Bronchial epithelial cell (primary cell): Measurements from ENCODE around the gene CRNN. TPM values are rescaled to one million over a fixed set of nuclear protein-coding genes. Genes with fewer than 3 reads are reported as not detected.
A peak's percentile ranks its signal among the peaks of the same experiment; 100 is the strongest.

Experiments used
- DNase-seq: peaks from one replicate; pipeline ENCODE4 v3.0.0-alpha.2; 2010; ENCODE audit warnings: low read depth
- FAIRE-seq: peaks from 2 replicates; lab custom pipeline; 2011; peaks lifted over from hg19 to GRCh38; lab: Jason Lieb, UNC
- H3K27me3 ChIP-seq: 2 replicates; pipeline ENCODE4 v1.5.1; 2011; ENCODE audit warnings: low read length; ENCODE audit not compliant: control insufficient read depth, insufficient read depth
- H3K36me3 ChIP-seq: 2 replicates; pipeline ENCODE4 v1.5.1; 2011; ENCODE audit warnings: low read length; ENCODE audit not compliant: control insufficient read depth, insufficient read depth
- H3K4me3 ChIP-seq: 2 replicates; pipeline ENCODE4 v1.5.1; 2011; ENCODE audit warnings: mild to moderate bottlenecking, low read depth, low read length, control low read depth
- total RNA-seq: library from RNA; depleted of rRNA; stranded (reverse); fragments of >200 nt; gene quantifications from 2 replicates; pipeline ENCODE4 v1.2.1, GENCODE V29; 2014
- TF ChIP-seq, protein P1 (sequence below): IDR thresholded peaks from 2 replicates; pipeline ENCODE4 v1.5.1; 2011; ENCODE audit warnings: mild to moderate bottlenecking, moderate library complexity, low read length, control low read depth, inconsistent platforms; ENCODE audit not compliant: insufficient read depth, severe bottlenecking

The CRNN gene
- total RNA-seq, 1 donor from 2014 or later, result 6.6 TPM

- Histone ChIP-seq H3K36me3 (no peaks in the 10 kb centered on the region), H3K4me3 (no peak overlapping the region), H3K27me3 (no peaks in the 10 kb centered on the region)
- peak; percentile 88 for FAIRE-seq
- TF ChIP-seq, protein P1, sequence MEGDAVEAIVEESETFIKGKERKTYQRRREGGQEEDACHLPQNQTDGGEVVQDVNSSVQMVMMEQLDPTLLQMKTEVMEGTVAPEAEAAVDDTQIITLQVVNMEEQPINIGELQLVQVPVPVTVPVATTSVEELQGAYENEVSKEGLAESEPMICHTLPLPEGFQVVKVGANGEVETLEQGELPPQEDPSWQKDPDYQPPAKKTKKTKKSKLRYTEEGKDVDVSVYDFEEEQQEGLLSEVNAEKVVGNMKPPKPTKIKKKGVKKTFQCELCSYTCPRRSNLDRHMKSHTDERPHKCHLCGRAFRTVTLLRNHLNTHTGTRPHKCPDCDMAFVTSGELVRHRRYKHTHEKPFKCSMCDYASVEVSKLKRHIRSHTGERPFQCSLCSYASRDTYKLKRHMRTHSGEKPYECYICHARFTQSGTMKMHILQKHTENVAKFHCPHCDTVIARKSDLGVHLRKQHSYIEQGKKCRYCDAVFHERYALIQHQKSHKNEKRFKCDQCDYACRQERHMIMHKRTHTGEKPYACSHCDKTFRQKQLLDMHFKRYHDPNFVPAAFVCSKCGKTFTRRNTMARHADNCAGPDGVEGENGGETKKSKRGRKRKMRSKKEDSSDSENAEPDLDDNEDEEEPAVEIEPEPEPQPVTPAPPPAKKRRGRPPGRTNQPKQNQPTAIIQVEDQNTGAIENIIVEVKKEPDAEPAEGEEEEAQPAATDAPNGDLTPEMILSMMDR, result peak; percentile 85
- peak; percentile 81 for DNase-seq
Measured at GRCh38 chr1:152458384-152459185, 44.5 kb upstream of the CRNN start.

DNA sequence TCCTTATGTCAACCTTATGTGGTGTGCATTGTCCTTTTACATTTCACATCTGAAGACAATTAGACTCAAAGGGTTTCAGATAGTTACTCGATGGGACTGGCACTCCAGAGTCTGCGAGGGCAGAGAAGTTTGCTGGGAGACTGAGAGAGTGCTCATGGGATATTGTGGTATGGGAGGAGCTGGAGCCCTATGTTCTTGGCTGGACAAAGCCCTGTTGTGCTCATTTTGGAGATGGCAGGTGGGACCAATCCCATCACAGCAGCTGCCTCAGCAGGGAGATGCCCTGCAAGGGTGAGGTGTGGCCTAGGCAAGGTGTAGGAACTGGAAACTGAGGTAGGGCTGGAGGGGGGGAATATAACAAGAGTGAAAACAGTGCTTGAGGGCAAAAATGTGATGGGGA is 43.5 kb upstream of the CRNN start:
- DNase-seq (no peak), FAIRE-seq (no peak)
- H3K36me3 ChIP-seq, result no peaks in the 10 kb centered on the region
- H3K4me3 ChIP-seq, result no peak overlapping the region
- TF ChIP-seq, protein P1, result no peak
- no peaks in the 10 kb centered on the region for H3K27me3 ChIP-seq

- Histone ChIP-seq H3K36me3 (no peaks in the 10 kb centered on the region), H3K4me3 (no peak overlapping the region), H3K27me3 (no peaks in the 10 kb centered on the region)
- TF ChIP-seq, protein P1, result no peak
- DNase-seq (no peak), FAIRE-seq (no peak)
Measured at GRCh38 chr1:152457071-152457470, 43.0 kb upstream of the CRNN start.

- TF ChIP-seq, protein P1, result peak; percentile 72
- DNase-seq (no peak), FAIRE-seq (no peak)
- Histone ChIP-seq H3K36me3 (no peaks in the 10 kb centered on the region), H3K27me3 (no peaks in the 10 kb centered on the region), H3K4me3 (no peak overlapping the region)
Measured at GRCh38 chr1:152451254-152451653, 37.2 kb upstream of the CRNN start.

GRCh38 chr1:152449661-152450060 is 35.6 kb upstream of the CRNN start:
- no peak for DNase-seq
- H3K4me3 ChIP-seq, result no peak overlapping the region
- H3K36me3 ChIP-seq, result no peaks in the 10 kb centered on the region
- TF ChIP-seq, protein P1, result no peak
- H3K27me3 ChIP-seq, result no peaks in the 10 kb centered on the region
- FAIRE-seq, result no peak
